Dermis microvascular lymphatic vessel endothelial cell (primary cell): ENCODE measurements around the gene TMC3. TPM values are rescaled to one million over a fixed set of nuclear protein-coding genes. Genes with fewer than 3 reads are reported as not detected.

Source experiments
- DNase-seq, 2 donors: peaks; one replicate each; pipeline versions ENCODE4 v3.0.0 to v3.0.0-alpha.2; 2010; ENCODE audit warnings: low read depth in 2 of 2
- total RNA-seq: library from RNA; depleted of rRNA; stranded (reverse); fragments of >200 nt; gene quantifications from 2 replicates; pipeline ENCODE4 v1.2.1, GENCODE V29; 2014

The TMC3 gene
- total RNA-seq, 1 donor from 2014 or later = not detected

DNA sequence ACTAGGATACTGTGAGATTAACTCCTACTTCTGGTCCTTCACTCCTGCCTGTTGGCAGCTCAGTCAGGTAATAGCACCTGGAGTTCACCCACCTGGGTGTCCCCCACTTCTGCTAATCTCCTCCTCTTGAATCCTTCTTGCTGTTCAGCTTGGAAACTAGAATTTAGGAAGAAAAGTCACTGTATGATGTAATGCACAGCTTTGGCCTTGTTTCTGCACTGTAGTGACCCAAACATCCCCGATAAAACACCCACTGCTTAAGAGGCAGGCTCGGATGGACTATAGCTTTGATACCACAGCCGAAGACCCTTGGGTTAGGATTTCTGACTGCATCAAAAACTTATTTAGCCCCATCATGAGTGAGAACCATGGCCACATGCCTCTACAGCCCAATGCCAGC, 74.9 kb downstream of the TMC3 start:
- DNase-seq = no peak

DNA sequence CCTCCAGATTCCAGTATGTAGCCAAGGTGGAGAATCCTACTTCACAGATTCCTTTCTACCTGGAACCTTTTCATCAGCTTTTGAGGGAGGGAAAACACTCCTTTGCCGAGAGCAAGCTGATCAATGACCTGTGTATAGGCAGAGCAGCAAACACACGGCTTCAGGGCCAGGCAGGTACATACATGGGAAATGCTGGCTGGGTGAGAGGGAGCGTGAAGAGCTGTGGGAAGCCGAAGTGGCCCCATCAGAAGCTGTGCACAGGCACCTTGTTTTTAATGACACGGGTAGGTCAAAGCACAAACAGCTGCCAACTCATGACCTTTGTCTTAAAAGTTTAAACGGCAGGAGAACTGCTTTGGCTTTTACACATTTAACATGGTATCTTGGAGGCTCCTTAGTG, 75.4 kb downstream of the TMC3 start:
- no peak for DNase-seq

DNA sequence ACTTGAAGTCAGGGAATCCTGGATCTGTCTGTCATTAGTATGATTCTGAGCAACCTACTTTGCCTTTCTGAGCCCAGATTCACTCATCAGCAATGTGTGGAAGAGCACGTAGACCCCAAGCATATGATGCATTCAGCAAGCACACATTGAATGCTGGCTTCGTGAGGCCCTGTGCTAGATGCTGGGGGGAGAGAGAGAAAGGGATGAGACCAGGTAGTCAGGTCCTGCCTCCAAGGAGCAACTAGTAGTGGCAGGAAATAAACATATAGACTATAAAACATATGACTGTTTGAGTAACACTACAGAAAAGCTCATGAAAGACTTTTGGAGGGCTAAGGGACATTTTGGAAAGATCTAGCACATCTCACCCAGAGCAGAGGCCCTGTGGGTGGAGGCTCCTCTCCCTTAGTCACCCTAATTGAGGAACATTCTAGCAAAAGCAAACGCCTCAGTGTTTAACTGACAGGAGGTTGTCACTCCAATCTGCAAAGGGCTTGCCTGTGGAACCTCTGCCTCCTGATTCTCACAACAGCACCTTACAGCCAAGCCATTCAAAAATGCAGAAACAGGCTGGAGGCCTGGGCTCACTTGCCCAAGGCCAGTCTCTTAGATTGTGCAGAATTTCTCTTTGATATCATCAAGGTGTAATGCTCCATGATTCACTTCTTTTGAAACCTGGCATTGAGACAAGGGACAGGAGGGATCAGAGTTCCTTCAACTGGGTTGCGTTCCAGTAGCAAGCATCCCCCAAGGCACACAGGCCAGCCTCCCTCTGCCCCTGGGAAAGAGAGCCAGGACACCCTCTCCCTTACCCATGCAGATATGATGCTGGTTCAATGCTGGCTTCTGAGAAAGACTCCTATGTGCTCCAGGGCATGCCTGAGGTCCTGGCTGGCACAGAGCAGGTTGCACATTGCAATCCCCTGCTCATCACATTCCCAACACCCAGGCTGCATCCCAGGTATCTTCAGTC, 76.1 kb downstream of the TMC3 start:
- no peak for DNase-seq

DNA sequence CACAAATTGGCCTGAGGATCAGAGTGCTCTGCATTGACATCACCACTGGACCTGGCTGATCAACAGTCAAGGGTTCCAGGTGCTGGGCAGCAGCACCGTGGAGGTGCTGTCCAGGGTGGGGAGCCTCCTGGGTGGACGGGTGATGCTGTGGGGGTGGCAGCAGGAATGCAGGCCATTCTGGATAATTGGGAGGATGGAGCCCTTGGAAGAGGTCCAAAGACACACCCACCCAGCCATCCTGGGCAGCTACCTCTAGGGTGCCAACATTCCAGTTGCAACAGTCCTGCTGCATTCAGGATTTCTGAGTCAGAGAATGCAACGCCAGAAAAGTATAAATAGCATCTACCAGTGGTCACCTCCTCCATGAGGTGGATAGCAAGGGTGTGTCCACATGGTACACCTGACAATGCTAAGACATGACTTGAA, 76.9 kb downstream of the TMC3 start:
- DNase-seq = peak in 1 of 2 donors; percentile 14

DNA sequence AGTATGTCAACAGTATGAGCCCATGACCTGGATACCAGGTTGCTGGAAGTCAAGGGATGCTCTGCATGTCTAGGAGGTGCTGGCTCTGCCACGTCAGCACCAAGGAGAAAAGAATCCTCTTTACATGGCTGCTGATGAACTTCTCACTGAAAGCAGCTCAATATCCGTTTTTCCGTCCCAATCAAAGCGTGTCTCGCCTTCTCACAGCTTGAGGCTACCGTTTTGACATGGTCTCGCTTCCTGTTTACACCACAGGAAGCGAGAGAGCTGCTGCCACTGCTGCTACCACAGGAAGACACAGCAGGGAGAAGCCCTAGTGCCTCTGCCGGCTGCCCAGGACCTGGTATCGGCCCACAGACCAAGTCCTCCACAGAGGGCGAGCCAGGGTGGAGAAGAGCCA, 77.3 kb downstream of the TMC3 start:
- peak; percentile 29 to 60 for DNase-seq

DNA sequence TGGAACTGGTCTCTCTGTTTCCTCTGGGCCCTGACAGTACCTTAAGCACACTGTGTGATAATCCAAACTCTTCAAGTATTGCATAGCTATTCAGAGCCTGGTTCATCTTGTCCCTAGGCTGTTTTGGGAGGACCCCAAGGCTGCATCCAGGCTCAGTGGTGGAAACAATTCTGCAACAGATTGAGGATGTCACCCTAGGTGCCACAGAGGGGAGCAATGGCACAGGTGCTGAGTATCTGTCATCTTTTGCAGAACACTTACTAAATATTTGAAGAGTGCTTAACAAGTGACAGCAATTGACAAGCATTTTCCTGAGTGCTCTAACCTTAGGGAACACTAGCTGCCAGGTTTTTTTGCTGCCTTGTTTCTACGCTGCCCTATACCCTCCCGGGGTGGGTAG, 77.8 kb downstream of the TMC3 start:
- DNase-seq = no peak

DNA sequence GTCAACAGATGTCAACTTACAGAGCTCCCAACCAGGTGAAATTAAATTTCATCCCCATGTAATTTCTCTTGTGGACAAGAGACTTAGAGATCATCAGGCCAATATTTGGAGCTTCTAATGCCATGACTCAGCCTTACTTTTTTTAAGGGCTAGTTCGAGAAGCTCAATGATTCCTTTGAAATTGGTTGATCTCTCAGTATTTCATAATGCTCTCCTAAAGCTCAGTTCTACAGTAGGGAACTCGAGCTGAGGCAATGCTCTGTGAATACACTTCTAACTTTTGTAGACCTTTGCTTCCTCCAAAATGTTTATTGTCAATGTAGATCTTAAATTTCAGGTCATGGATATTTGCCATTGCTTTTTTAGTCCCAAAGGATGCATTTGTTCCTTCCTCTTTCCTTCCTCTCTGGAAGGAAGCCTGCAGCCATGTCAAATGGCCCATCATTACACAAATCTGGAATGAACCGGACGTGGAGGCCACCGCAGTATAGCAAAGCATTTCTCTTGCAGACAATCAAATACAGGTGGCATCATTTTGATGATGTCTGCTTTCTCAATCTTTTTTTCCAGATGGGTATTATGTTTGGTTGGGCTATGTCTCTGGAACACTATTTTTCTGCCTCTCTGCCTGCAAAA, 78.4 kb downstream of the TMC3 start:
- no peak for DNase-seq

DNA sequence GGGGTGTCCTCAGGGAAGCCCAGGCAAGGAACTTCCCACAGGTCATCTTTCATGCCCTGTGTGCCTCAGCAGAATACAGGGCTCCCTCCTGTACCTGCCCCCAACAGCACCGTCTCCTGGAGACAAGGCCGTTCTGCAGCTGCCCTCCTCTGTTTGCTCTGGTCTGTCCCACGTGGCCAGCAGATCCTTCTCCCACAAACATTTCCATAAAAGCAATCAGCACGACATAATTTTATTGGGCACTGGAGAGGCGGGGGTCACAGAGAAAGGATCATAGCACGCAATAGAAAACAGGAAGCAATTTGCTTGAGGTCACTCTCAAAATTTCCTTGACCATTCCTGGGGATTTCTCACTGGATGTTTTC, 79.5 kb downstream of the TMC3 start:
- no peak for DNase-seq

DNA sequence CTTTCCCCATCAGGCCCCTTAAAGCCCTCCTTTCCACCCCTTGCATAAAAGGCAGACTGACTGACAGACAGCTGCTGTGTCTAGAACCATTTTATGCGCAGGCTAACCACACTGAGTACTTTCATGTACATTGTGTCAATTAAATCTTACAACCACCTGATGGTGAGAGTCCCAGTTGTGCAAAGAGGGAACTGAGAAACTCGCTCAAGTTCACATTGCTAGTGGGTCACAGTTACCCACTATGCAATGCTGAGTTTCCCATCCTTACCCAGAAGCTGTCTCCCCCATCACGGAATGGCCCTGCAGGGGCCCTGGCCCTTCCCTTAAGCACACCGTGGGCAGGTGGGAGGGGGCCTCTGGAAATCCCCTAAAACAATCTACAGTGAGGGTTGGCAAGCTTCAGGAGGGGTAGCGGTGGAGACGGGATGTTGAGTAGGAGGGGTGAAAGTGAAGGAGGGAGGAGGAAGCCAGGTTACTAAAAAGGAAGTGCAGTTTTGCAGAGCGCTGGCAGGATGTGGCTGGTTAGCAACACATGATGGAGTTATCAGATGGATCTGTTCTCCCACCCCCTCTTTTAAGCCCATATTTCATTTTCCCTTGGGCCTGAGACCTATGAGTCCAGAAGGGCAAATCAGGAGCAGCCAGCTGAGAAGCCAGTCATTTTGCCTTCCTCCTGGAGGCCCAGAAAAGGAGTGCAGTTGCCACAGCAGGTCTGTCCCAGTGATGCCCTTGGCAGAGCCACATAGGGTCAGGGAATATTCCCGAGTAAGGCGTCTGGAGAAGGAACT, 80.1 kb downstream of the TMC3 start:
- DNase-seq = no peak

DNA sequence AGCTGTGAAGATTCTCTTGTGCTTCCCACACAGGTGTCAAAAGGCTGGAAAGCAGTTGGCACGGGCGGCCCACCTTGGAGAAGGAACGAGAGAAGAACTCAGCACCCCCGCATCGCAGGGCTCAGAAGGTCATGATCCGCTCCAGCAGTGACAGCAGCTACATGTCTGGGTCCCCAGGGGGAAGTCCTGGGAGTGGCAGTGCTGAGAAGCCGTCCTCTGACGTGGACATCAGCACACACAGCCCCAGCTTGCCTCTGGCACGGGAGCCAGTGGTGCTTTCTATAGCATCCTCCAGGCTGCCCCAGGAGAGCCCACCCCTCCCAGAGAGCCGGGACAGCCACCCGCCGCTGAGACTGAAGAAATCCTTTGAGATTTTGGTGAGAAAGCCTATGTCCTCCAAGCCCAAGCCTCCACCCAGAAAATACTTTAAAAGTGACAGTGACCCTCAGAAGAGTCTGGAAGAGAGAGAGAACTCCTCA, 81.5 kb downstream of the TMC3 start:
- no peak for DNase-seq

DNA sequence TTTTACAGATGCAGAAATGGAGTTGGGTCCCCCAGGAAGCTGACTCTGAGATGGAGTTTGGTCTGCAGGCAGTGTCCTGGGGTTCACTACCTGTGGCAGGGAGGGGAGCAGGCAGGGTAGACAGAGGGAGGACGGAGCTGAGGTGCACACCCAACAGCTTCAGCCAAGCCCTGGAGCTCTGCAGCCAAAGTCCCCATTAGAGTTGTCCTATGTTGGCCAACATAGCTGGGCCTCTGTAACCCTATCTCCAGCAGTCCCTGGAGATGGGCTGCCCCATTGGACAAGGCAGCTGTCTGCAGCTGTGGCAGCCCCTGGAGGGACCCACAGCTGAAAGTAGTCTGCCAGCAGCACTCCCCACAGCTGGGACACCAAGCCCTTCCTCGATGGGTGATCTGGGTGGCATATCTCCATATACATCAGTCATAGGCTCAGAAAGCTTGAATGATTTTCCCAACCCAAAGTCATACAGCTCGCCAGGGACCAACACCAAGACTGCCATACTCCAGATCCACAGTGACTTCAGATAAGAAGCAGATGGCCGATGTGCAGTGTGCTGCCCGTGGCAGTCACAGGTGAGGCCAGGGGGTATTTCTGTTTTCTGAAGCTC, 82.0 kb downstream of the TMC3 start:
- DNase-seq = no peak

DNA sequence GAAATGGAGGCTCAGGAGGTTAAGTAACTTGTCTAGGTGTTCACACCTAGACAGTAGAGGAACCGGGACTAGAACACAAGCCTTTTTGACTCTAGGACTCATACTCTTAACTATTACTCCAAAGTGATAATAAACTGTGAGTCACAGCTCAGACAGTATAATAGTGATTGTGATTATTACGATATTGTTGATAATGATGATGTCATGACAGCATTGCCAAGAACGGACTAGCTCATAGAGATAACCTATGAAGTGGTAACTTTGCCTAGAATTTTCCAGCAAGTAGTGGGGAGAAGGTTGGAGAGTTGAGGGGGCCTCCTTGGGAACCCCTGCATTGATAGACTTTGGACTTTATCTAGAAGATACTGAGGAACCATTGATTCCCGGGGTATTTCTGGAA, 84.1 kb downstream of the TMC3 start:
- no peak for DNase-seq

DNA sequence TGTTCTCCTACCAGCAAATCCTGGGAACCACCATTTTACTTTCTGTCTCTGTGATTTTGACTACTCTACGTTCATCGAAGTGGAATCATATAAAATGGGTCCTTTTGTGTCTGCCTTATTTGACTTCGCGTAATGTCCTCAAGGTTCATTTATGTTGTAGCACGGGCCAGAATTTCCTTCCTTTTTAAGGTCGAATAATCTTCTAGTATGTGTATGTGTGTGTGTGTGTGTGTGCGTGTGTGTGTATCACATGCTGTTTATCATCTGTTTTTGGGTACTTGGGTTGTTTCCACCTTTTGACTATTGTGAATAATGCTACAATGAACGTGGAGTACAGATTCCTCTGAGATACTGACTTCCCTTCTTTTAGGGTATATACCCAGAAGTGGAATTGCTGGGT, 85.4 kb downstream of the TMC3 start:
- no peak for DNase-seq

DNA sequence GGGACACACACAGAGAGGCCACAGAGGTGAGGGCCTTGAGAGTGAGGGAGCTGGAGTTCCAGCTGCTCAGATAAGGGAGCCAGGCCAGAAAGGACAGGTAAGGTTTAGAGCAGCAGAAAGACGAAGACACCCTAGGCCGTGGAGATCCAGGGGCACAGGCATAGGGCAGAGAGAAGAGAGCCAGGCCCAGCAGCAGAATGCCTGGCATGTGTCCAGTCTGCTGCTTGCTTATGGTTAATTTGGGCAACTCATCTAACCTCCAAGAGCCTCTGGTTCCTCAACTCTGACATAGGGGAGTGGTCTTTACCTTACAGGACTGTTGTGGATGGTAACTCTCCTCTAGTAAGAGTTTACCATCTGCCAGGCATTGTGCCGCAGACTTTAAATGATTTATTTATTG, 86.0 kb downstream of the TMC3 start:
- no peak for DNase-seq

DNA sequence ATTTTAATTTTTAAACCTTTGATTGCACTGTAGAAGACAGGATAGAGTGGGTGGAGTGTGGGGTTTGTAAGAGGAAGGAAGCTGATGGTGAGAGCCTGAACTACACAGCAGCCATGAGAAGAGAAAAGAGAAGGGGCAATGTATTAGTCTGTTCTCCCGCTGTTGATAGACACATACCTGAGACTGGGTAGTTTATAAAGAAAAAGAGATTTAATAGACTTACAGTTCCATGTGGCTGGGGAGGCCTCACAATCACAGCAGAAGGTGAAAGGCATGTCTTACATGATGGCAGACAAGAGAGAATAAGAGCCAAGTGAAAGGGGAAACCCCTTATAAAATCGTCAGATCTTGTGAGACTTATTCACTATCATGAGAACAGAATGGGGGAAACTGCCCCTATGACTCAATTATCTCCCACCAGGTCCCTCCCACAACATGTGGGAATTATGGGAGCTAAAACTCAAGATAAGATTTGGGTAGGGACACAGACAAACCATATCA, 87.3 kb downstream of the TMC3 start:
- DNase-seq = no peak

DNA sequence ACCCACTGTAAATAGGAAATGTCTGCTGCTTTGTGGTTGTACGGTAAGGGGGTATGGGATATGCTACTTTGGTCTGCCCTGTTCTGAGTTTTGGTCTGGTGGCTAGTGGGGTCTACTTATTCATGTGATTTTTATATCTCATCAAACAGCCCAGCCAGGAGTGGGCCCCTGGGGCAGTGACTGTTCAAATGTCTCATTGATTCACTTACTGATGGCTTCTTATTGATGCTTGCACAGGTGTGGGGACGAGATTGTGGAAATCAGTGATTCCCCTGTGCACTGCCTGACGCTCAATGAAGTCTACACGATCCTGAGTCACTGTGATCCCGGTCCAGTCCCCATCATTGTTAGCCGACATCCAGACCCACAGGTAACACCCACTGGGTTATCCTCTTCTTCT, 88.6 kb downstream of the TMC3 start:
- DNase-seq = no peak

DNA sequence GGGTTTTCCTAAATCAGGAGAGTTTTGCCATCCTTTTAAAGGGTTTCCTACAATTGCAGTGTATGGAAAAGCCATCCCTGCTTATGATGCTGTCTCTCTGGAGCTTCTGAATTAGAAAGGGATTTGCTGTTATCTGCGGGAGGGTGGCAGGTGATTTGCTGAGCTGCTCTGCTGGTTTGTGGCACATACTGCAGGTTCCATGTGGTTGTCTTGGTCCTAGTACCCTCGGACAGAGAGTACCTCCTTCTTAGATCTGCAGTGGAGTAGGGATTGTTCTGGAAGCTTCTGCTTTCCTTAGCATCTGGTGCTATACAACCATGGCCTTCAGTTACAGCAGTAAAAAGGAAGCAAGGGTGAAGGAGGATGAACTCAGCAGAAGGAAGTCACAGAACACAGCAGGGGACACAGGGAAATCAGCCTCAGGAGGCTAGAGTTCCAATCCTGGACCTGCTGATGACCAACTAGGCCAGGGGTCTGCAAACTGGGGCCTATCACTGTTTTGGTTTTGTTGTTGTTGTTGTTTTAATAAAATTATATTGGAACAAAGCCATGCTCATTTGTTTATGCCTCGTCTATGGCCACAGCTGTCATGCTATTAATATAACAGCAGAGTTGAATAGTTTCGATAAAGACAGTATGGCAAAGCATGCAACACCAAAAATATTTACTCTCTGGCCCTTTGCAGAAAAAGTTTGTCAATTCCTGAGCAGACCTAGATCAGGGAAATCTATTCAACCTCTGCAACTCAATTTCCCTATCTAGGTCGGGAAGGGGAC, 89.6 kb downstream of the TMC3 start:
- DNase-seq = no peak

DNA sequence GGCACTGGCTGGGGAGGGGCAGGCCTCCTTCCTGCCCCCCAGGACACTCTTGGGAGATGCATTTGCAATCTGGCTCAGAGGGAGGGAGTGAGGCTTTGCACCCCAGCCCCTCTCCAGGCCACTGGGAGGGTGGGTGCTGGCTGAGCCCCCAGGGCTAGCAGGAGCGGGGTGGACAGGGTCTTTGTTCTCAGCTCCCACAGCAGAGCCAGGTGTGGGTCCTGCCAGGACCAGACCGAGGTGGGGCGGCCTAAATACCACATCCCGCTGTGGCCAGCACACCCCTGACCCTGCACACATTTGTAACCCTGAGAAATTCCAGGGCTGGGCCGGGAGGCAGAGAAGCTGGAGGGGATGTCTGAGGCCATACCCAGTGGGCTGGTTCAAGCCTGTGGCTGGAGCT, 91.1 kb downstream of the TMC3 start:
- no peak for DNase-seq

DNA sequence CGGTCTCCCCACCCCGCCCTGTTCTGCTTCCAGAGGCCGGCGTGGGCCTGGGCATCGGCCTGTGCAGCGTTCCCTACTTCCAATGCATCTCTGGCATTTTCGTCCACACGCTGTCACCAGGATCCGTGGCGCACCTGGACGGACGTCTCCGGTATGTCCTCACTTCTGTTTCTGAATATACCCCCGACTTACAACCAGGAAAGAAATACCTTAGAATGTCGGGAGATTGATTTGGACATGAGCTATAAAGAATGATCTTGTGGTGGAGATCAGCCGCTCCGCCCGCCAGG, 91.5 kb downstream of the TMC3 start:
- DNase-seq = no peak

DNA sequence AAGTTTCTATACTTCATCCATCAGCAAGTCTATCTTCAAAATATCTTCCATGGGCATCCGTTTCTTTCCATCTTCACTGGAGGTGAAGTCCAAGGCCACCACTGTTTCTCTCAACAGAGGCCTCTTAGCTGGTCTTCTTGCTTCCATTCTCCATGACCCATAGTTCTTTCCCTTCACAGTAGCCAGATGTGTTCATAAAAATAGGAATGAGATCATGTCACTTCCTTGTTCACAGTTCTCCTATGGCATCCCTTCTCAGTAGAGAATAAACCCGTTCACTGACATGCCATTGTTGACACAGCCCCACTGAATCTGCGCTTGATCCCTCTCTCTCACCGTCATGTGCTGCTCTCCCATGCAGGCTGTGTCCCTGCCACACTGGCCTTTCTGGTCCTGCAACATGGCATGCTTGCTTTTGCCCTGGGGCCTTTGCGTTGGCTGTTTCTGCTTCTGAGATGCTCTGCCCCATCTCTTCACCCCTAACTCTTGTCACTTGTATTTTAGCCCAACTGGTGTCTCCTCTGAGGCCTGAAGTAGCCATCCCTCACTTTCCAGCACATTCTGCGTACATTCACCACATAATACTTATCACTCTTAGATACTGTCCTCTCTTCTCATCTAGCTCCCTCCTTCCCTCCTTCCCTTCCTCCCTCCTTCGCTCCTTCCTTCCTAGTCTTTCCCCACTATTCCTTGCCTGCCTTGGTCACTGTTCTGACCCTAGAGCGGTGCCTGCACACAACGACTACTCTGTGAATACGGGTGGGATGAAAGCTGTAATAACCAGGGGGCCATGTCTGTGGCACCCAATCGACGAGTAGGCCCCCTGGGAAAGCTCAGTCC, 92.0 kb downstream of the TMC3 start:
- DNase-seq = no peak
